HepG2 (cell line): Measurements from ENCODE around the gene MTHFD1. TPM values are rescaled to one million over a fixed set of nuclear protein-coding genes. Genes with fewer than 3 reads are reported as not detected.

Experiments
- ATF5 ChIP-seq: sonication (generic); formaldehyde crosslinking; IDR thresholded peaks from 2 replicates; pipeline ENCODE4 v1.4.0; 2020; ENCODE audit warnings: mild to moderate bottlenecking, low read depth, missing genetic modification reagents
- BRD4 ChIP-seq: sonication (generic); formaldehyde crosslinking; IDR thresholded peaks from 2 replicates; pipeline ENCODE4 v1.4.0; 2020; ENCODE audit warnings: missing genetic modification reagents
- FLYWCH1 ChIP-seq: sonication (generic); formaldehyde crosslinking; IDR thresholded peaks from 2 replicates; pipeline ENCODE4 v1.8.1; 2023; ENCODE audit warnings: mild to moderate bottlenecking, missing genetic modification reagents
- HNRNPUL1 ChIP-seq: fragments of 200-400 bp; formaldehyde crosslinking; IDR thresholded peaks from 2 replicates; pipeline ENCODE4 v1.6.1; 2017; ENCODE audit warnings: low read depth, mild to moderate bottlenecking, low read length, moderate library complexity
- KMT2A ChIP-seq: sonication (generic); formaldehyde crosslinking; IDR thresholded peaks from 2 replicates; pipeline ENCODE4 v1.4.0; 2020; ENCODE audit warnings: missing genetic modification reagents
- PHF20 ChIP-seq: sonication (generic); formaldehyde crosslinking; IDR thresholded peaks from 2 replicates; pipeline ENCODE4 v1.5.0; 2020; ENCODE audit warnings: mild to moderate bottlenecking, missing genetic modification reagents
- RERE ChIP-seq: IDR thresholded peaks from 2 replicates; pipeline ENCODE4 v1.6.1; 2016; ENCODE audit warnings: low read depth, missing genetic modification reagents, missing compliant biosample characterization
- SNAPC5 ChIP-seq: sonication (generic); formaldehyde crosslinking; IDR thresholded peaks from 2 replicates; pipeline ENCODE4 v1.8.1; 2023; ENCODE audit warnings: mild to moderate bottlenecking, missing genetic modification reagents, borderline replicate concordance
- SNRNP70 ChIP-seq: fragments of 200-400 bp; formaldehyde crosslinking; IDR thresholded peaks from 2 replicates; pipeline ENCODE4 v1.6.1; 2017; ENCODE audit warnings: mild to moderate bottlenecking, low read depth, low read length, moderate library complexity
- TFDP1 ChIP-seq: IDR thresholded peaks from 2 replicates; pipeline ENCODE4 v1.6.1; 2016; ENCODE audit warnings: missing compliant biosample characterization, missing genetic modification reagents, borderline replicate concordance
- TGIF2 ChIP-seq: IDR thresholded peaks from 2 replicates; pipeline ENCODE4 v1.6.1; 2016; ENCODE audit warnings: control low read depth, missing compliant biosample characterization
- TOPORS ChIP-seq: sonication (generic); formaldehyde crosslinking; IDR thresholded peaks from 2 replicates; pipeline ENCODE4 v1.8.0; 2023; ENCODE audit warnings: mild to moderate bottlenecking, missing genetic modification reagents
- ZBTB25 ChIP-seq: IDR thresholded peaks from 2 replicates; pipeline ENCODE4 v1.6.1; 2018; ENCODE audit warnings: missing genetic modification reagents
- ZHX1 ChIP-seq: sonication (generic); formaldehyde crosslinking; IDR thresholded peaks from 2 replicates; pipeline ENCODE4 v1.8.1; 2022; ENCODE audit warnings: low read depth, mild to moderate bottlenecking, missing genetic modification reagents
- ZNF20 ChIP-seq: sonication (generic); formaldehyde crosslinking; IDR thresholded peaks from 2 replicates; pipeline ENCODE4 v1.4.0; 2020; ENCODE audit warnings: mild to moderate bottlenecking, moderate library complexity, missing genetic modification reagents
- ZNF367 ChIP-seq: sonication (generic); formaldehyde crosslinking; IDR thresholded peaks from 2 replicates; pipeline ENCODE4 v1.4.0; 2020; ENCODE audit warnings: missing genetic modification reagents, borderline replicate concordance
- ZNF674 ChIP-seq: sonication (generic); formaldehyde crosslinking; IDR thresholded peaks from 2 replicates; pipeline ENCODE4 v1.5.0; 2020; ENCODE audit warnings: low read depth, mild to moderate bottlenecking, missing genetic modification reagents
- polyA plus RNA-seq, 8 experiments: library from polyadenylated mRNA; depleted of rRNA in 3 of 8; stranded (reverse) in 7 of 8; unstranded in 1 of 8; fragments of >200 nt; fragmentation: Illumina TruSeq in 4 of 8; extraction: Trizol in 4 of 8; gene quantifications; 2 replicates each; pipeline versions ENCODE4 v1.2.1 to v1.2.3, GENCODE V29; 2011 to 2016; ENCODE audit warnings: low read depth in 4 of 8, missing spikeins in 1 of 8, mixed read lengths in 1 of 8; ENCODE audit not compliant: insufficient read depth in 1 of 8
- total RNA-seq, 5 experiments: library from RNA; depleted of rRNA; stranded (reverse); fragments of >200 nt; fragmentation: Illumina TruSeq; extraction: Trizol; gene quantifications; 2 replicates each; pipeline ENCODE4 v1.2.3, GENCODE V29; 2016; ENCODE audit warnings: low read depth in 1 of 5

MTHFD1 gene
- total and polyA plus RNA-seq, 2 of the 13 experiments (the other 11 are each of a cell fraction or from before 2014, with no cell fraction given): 31.0 to 106 TPM

GRCh38 chr14:64387782-64388532, at the start of gene MTHFD1 (continued):
- no peak; the same call in 1 of the 2 replicates for TF ChIP-seq RERE (CRISPR knock-in tag)
- TF ChIP-seq PHF20 (CRISPR knock-in tag): peak; percentile 78
- no peak for TF ChIP-seq ZHX1 (CRISPR knock-in tag)
- no peak for TF ChIP-seq HNRNPUL1
- no peak for TF ChIP-seq FLYWCH1
- 0 out of 2 replicates have a peak, but pooled peaks have one; percentile 48 for TF ChIP-seq ATF5 (CRISPR knock-in tag)
- TF ChIP-seq KMT2A (CRISPR knock-in tag): peak; percentile 76; the same call in 1 of the 2 replicates
- TF ChIP-seq ZNF674 (CRISPR knock-in tag): 0 out of 2 replicates have a peak, but pooled peaks have one; percentile 24
- TF ChIP-seq TGIF2: peak; percentile 88; the same call in 1 of the 2 replicates
- TF ChIP-seq ZNF20: 0 out of 2 replicates have a peak, but pooled peaks have one; percentile 20
- no peak for TF ChIP-seq SNRNP70
- TF ChIP-seq TOPORS: peak; percentile 59; the same call in 1 of the 2 replicates
- no peak for TF ChIP-seq ZNF367 (CRISPR knock-in tag)
- TF ChIP-seq BRD4 (CRISPR knock-in tag): peak; percentile 61; the same call in 1 of the 2 replicates
- peak; percentile 56; the same call in 1 of the 2 replicates for TF ChIP-seq SNAPC5
- peak; percentile 92; the same call in 1 of the 2 replicates for TF ChIP-seq TFDP1
- no peak; the same call in 1 of the 2 replicates for TF ChIP-seq ZBTB25 (CRISPR knock-in tag)
